ENCODE data around the gene LGALS3BP.
"Not testable (repeated sequence)": the region's sequence is repeated elsewhere in the genome, so short reads cannot be mapped to it uniquely, and the experiment has no call there.

The LGALS3BP gene

GRCh38 chr17:78979780-78980623 is at the start of gene LGALS3BP:
LGALS3BP (minus strand) TSS chr17:78979923; CDS start chr17:78977191, 2,732 bp downstream.
- DNase-seq (ENCODE audit: low read depth): peak; percentile 70

GRCh38 chr17:79028496-79029326 is 49.0 kb upstream of the LGALS3BP start:
- DNase-seq (ENCODE audit: low read depth): no peak

GRCh38 chr17:79027925-79028491 is 48.3 kb upstream of the LGALS3BP start:
- no peak for DNase-seq (ENCODE audit: low read depth)

- no peak for DNase-seq (ENCODE audit: low read depth)
These were observed 47.7 kb upstream of the LGALS3BP start for GRCh38 chr17:79027274-79027924.

GRCh38 chr17:79026376-79027273 is 46.9 kb upstream of the LGALS3BP start:
- DNase-seq (ENCODE audit: low read depth): peak; percentile 81

- no peak for DNase-seq (ENCODE audit: low read depth)
These were observed 45.4 kb upstream of the LGALS3BP start for GRCh38 chr17:79024901-79025737.

GRCh38 chr17:79023886-79024771 is 44.4 kb upstream of the LGALS3BP start, which contains the start of gene C1QTNF1:
C1QTNF1 (plus strand) TSS chr17:79024169; CDS start chr17:79043969, 19,800 bp downstream.
- no peak for DNase-seq (ENCODE audit: low read depth)

- no peak for DNase-seq (ENCODE audit: low read depth)
These were observed 43.5 kb upstream of the LGALS3BP start for GRCh38 chr17:79023180-79023705.

GRCh38 chr17:79022507-79022991 is 42.8 kb upstream of the LGALS3BP start:
- DNase-seq (ENCODE audit: low read depth): no peak

GRCh38 chr17:79021929-79022328 is 42.2 kb upstream of the LGALS3BP start:
- DNase-seq (ENCODE audit: low read depth): not testable (repeated sequence)

- no peak for DNase-seq (ENCODE audit: low read depth)
These were observed 41.0 kb upstream of the LGALS3BP start for GRCh38 chr17:79020631-79021301.

- peak; percentile 41 for DNase-seq (ENCODE audit: low read depth)
These were observed 40.2 kb upstream of the LGALS3BP start for GRCh38 chr17:79019632-79020584.

- no peak for DNase-seq (ENCODE audit: low read depth)
These were observed 39.5 kb upstream of the LGALS3BP start for GRCh38 chr17:79019261-79019631.

GRCh38 chr17:79018370-79018695 is 38.6 kb upstream of the LGALS3BP start:
- DNase-seq (ENCODE audit: low read depth): no peak

- no peak for DNase-seq (ENCODE audit: low read depth)
These were observed 38.0 kb upstream of the LGALS3BP start for GRCh38 chr17:79017546-79018369.

GRCh38 chr17:79014158-79014758 is 34.5 kb upstream of the LGALS3BP start:
- no peak for DNase-seq (ENCODE audit: low read depth)
